GM13977 (cell line): ENCODE data around the gene FMR1NB.

Experiments
- DNase-seq: peaks from one replicate; pipeline ENCODE4 v3.0.0; 2012; ENCODE audit warnings: low spot score
- in situ Hi-C: fragments of 300-500 bp; cut with MboI; formaldehyde crosslinking; loops from one replicate; pipeline ENCODE4 v1.12.0; 2022; ENCODE audit warnings: low sequenced_read_pairs, low pct_unique_long_range_greater_than_20kb, mixed read lengths, inconsistent platforms; ENCODE audit not compliant: unreplicated experiment
- TF ChIP-seq, protein P1 (sequence below): IDR thresholded peaks from 2 replicates; pipeline ENCODE4 v1.5.1; 2012; ENCODE audit warnings: mild to moderate bottlenecking, control low read depth; ENCODE audit not compliant: insufficient read depth; ENCODE audit errors: extremely low read depth, missing control alignments

Gene FMR1NB

DNA sequence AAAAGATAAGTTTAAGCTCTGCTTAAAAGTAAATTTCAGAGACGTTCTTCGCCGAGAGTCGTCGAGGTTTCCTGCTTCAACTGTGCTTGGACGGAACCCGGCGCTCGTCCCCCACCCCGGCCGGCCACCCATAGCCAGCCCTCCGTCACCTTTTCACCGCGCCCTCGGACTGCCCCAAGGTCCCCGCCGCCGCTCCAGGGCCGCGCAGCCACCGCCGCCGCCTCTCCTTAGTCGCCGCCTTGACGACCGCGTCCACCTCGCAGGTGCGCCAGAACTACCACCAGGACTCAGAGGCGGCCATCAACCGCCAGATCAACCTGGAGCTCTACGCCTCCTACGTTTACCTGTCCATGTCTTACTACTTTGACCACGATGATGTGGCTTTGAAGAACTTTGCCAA lies 70.8 kb downstream of the FMR1NB start:
- TF ChIP-seq, protein P1, sequence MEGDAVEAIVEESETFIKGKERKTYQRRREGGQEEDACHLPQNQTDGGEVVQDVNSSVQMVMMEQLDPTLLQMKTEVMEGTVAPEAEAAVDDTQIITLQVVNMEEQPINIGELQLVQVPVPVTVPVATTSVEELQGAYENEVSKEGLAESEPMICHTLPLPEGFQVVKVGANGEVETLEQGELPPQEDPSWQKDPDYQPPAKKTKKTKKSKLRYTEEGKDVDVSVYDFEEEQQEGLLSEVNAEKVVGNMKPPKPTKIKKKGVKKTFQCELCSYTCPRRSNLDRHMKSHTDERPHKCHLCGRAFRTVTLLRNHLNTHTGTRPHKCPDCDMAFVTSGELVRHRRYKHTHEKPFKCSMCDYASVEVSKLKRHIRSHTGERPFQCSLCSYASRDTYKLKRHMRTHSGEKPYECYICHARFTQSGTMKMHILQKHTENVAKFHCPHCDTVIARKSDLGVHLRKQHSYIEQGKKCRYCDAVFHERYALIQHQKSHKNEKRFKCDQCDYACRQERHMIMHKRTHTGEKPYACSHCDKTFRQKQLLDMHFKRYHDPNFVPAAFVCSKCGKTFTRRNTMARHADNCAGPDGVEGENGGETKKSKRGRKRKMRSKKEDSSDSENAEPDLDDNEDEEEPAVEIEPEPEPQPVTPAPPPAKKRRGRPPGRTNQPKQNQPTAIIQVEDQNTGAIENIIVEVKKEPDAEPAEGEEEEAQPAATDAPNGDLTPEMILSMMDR = no peak
- no peak for DNase-seq
- in situ Hi-C loops = no loop called here

DNA sequence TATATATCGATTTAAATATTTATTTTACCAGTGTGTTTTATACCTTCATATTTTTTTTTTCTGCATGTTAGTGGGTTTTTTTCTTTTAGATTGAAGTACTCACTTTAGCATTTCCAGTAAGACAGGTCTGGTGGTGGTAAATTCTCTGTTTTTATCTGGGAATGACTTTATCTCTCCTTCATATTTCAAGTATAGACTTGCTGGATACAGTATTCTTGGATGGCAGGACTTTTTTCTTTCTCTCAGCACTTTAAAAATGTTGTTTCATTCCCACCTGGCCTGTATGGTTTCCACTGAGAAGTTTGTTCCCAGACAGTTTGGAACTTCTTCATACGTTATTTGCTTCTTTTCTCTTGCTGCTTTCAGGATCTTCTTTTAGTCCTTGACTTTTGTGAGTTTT lies 86.1 kb downstream of the FMR1NB start:
- TF ChIP-seq, protein P1 = no peak
- in situ Hi-C loops = no loop called here
- no peak for DNase-seq

DNA sequence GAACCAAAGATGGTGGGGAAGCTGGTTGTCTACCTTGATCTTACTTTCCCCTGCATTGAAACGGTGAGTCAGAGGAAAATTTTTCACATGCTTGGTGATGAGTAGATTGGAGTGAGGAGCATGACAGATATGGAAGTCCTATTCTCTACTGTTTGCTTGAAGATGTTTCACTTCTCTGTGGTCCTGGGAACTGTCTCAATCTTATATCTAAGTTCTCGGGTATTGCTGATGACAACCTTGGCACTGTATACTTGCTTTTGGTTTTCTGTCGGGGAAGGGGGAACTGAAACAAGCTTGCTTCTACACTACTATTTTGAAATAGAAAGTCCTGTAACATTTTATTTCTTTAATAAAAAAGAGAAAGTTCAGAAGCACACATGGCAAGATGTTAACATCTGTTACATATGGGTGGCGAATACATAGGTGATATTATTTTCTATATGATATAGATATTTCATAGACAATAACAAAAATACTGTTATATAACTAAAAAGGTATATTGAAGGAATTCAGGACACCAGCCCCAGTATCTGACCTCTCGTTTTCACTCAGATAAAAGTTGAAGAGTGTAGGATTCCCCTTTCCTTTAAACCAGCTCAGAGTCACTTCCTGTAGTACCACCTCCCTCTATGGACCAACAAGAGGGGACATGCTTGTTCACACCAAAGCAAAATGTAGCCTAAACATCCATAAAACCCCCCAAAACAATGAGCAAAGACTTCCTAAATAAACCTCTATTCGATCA lies 88.8 kb downstream of the FMR1NB start:
- no peak for DNase-seq
- TF ChIP-seq, protein P1 = no peak
- in situ Hi-C loops = no loop called here

DNA sequence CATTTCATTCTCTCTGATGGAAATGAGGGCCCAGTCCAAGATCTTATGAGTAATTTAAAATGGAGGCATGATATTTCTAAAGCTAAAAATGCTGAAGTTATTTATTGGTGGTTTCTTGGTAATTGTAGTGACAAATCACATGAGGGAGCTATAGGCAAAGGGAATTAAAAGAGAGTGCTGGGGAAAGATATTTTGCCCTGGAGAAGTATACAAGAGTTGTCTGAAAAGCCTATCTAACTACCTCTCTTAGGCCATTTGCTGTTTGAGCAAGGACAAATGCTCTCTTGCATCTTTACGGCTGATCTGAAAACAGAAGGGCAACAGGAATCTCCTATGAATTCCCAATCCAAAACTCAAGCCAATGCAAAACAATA lies 89.4 kb downstream of the FMR1NB start:
- TF ChIP-seq, protein P1 = no peak
- in situ Hi-C loops = no loop called here
- DNase-seq = no peak
